Left renal pelvis (tissue), 4 donors: ENCODE data around the gene HIVEP3. TPM values are rescaled to one million over a fixed set of nuclear protein-coding genes. Genes with fewer than 3 reads are reported as not detected.

Source experiments
- DNase-seq, 4 donors: peaks; one replicate each; pipeline ENCODE4 v3.0.0-alpha.2; 2013; ENCODE audit warnings: low read depth in 4 of 4, low spot score in 3 of 4
- polyA plus RNA-seq, 4 donors: library from polyadenylated mRNA; unstranded; fragments of 120-200 nt; gene quantifications; one replicate each; pipeline ENCODE4 v1.2.1, GENCODE V29; 2013; ENCODE audit not compliant: insufficient read length in 4 of 4

HIVEP3 gene
- polyA plus RNA-seq, 4 donors, result 3.5 to 7.0 (median 4.2) TPM

- DNase-seq, result no peak
Observed at GRCh38 chr1:41794031-41794430, 124.7 kb downstream of the HIVEP3 start.

DNA sequence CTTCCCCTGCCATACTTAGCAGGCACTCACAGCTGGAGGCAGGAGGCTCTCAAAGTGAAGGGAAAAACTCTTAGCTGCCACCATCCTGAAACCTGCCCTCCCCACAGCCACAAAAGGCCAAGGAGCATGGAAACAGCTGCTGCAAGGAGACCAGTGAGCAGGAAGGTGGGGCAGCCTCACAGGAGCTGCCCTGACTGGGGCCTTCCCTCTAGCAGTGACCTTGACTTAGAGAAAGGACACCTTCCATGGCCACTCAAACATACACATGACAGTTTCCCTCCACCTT is 126.3 kb downstream of the HIVEP3 start:
- no peak for DNase-seq

- no peak for DNase-seq
Observed at GRCh38 chr1:41791667-41792484, 126.8 kb downstream of the HIVEP3 start.

DNA sequence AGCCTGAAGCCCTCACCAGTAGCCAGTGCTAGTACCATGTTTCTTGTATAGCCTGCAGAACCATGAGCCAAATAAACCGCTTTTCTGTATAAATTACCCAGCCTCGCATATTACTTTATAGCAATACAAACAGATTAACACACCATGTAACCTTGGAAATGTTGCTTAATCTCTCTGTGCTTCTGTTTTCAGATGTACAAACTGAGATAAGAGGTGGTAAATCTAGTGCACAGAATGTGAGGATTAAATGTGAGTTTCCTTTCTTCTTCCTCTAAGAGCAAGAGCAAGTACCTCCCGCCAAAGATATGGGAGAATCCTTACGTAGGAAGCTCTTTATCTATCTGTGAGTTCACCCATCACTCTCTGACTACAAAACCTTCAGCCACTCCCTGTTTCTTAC is 128.4 kb downstream of the HIVEP3 start:
- no peak for DNase-seq

DNA sequence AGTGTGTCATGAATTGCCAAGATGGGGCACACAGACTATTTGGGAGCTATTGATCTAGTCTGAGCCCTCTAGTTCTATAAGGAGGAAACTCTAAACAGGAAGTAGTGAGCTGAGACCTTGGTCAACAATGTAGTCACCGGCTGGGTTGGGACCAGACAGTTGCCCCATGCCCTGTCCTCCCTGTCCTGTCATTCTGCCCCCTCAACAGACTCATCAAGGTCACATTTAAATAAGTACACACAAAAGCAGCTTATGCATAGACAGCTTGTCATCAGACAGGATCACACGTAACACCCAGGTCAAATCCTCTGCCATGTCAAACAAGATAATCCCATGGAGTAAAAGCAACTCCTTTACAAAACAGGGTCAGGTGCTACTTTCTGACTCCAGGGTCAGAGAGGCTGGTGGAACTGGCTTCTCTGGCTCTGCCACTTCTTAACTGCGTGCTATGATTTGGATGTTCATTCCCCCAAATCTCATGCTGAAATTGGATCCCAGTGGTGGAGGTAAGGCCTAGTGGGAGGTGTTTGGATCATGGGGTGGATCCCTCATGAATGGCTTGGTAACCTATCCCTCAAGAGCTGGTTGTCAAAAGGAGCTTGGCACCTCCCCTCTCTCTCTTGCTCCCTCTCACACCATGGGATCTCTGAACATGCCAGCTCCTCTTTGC is 128.9 kb downstream of the HIVEP3 start:
- no peak for DNase-seq

DNA sequence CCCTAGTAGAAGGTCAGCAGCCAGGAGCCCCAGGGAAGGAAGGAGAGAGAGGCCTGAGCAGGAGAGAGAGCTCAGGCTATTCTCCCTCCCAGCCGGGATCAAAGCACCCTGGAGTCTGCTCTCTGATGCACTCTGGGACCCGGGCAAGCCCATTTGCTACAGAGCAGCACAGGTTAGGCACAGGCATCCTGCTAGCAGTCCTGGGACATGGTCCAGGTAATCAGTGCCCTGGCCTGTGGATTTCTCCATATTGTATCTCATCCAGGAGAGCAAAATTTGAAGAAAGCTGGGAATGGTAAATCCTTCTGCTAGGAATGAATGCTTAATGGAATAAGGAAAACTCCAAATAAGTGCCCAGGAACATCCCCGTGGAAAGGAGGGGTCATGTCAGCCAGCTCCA is 130.3 kb downstream of the HIVEP3 start:
- no peak for DNase-seq

GRCh38 chr1:41784531-41785274 is 134.0 kb downstream of the HIVEP3 start:
- DNase-seq, result no peak

GRCh38 chr1:41783189-41783639 is 135.5 kb downstream of the HIVEP3 start:
- DNase-seq, result peak in 3 of 4 donors; percentile 14 to 62 (median 26)

DNA sequence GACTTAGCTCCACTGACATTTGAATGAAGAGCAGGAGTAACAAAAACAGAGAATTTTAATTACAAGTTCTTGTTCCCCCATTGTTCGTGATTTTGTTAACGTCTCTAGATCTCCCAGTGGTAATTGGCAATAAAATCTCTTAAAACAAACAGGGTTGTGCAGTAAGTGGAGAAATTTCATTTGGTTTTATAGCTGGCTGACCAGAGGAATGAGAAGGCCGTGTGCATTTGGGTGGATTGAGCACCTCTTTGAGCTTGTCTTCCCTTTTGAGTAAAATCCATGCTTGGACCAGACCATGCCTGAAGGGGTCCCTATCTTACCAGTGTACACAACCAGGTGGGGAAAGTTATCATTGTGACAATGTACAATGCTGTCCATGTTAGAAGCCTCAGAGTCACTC is 137.8 kb downstream of the HIVEP3 start:
- no peak for DNase-seq

DNA sequence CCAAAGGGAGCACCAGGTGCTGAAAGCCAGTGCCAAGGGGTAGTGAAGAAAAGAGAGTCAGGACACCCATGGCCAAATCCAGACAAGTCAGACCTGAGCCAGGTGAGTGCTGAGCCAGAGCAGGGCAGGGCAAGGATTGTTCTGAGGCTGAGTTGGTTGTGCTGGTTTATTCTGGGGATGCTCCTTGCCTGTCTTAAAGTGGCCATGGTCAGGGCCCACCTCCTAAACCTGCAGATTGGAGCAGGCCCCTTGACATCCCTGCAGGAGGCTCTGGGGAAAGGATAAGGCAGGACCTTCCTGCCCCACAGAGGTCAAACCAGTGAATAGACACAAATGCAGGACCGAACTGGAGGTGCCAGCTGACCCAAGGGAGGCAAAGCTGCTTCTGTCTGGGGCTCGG is 138.4 kb downstream of the HIVEP3 start:
- DNase-seq, result no peak

GRCh38 chr1:41779360-41779759 is 139.4 kb downstream of the HIVEP3 start:
- DNase-seq, result no peak

DNA sequence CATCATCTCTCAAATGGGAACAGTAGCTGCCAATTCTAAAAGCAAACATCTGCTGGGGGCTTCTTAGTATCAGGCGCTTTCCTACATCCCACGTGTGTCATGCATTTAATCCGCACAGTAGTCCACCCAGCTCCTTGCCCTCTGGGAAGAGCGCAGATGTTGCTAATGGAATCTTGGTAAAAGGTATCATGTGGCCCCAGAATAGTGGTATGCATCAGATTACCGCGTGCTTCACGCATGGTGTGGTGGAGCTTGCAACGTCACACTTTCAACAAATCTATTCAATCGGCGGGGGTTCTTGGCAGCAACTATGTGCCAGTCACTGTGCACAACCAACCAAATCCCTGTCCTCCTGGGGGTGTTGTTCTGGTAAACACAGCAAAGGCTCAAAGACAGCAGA is 141.0 kb downstream of the HIVEP3 start:
- no peak for DNase-seq

GRCh38 chr1:41776891-41777441 is 141.8 kb downstream of the HIVEP3 start:
- no peak for DNase-seq

- DNase-seq, result no peak
Observed at GRCh38 chr1:41775956-41776585, 142.7 kb downstream of the HIVEP3 start.

DNA sequence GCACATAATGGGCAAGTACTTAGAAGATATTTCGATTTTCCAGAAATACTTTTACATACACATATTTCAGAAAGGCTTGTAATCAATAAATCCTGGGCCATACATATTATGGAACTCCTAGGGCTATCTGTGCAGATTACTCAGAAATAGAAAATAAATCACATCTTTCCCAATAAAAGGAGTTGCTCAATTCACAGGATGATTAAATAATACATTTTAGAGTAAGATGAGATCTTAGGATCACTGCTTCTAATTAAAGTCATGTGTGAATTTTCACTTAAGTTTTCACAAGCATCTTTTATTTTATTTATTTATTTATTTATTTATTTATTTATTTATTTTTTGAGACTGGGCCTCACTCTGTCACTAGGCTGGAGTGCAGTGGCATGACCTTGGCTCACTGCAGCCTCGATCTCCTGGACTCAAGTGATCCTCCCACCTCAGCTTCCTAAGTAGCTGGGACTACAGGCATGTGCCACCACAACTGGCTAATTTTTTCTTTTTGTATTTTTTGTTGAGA is 144.2 kb downstream of the HIVEP3 start:
- DNase-seq, result no peak

DNA sequence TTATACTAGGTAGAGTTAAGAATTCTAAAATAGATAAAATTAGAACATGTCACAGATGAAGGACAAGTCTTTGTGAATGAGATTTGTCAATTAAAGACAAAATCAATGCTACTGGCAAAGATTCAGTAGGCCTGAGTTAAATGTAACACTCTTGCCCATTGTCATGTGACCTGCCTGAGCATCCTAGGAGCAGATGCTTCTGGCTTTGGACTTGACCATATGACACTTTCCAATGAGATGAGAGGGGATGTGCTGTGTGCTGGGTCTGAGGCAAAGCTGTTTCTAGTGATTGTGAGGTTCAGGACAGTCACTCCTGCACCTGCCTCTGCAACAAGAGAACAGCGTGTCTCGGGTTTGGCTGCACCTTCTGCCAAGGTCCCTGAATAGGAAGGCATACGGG is 144.9 kb downstream of the HIVEP3 start:
- no peak for DNase-seq

DNA sequence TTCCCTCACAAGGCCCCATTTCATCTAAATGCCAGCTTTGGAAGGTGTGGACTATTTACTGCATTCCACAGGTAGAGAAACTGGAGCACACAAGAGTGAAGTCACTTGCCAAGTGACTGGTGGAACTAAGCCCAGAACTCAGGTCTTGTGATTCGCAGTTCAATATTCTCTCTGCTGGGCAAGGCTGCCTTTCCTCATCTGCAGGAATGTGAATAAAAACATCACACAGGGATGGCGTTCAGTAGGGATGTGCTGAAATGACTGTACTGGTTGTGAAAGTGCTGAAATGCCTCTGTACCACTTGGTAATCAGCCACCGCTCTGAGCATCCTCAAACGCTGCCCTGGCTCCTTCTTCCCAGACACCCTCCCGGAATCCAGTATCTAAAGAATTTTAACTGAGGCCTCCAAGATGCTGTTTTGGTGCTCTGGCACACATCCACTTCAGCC is 145.6 kb downstream of the HIVEP3 start:
- DNase-seq, result no peak

- no peak for DNase-seq
Observed at GRCh38 chr1:41769068-41769467, 149.7 kb downstream of the HIVEP3 start.

- no peak for DNase-seq
Observed at GRCh38 chr1:41768583-41768982, 150.1 kb downstream of the HIVEP3 start.
